ENCODE data around the gene BTRC.
A peak's percentile ranks its signal among the peaks of the same experiment; 100 is the strongest.

Gene BTRC

GRCh38 chr10:101564490-101564991 is 210.6 kb downstream of the BTRC start:
- no peak overlapping the region for H3K4me3 ChIP-seq (ENCODE audit: low read depth, low read length)

- H3K4me3 ChIP-seq (ENCODE audit: low read depth, low read length): no peak overlapping the region
Measured at GRCh38 chr10:101565370-101565900, 211.5 kb downstream of the BTRC start.

GRCh38 chr10:101565936-101566332 is 212.0 kb downstream of the BTRC start:
- H3K4me3 ChIP-seq (ENCODE audit: low read depth, low read length): no peak overlapping the region

GRCh38 chr10:101566333-101567164 is 212.6 kb downstream of the BTRC start:
- H3K4me3 ChIP-seq (ENCODE audit: low read depth, low read length): no peak overlapping the region

GRCh38 chr10:101567165-101568006 is 213.4 kb downstream of the BTRC start:
- H3K4me3 ChIP-seq (ENCODE audit: low read depth, low read length): no peak overlapping the region

- H3K4me3 ChIP-seq (ENCODE audit: low read depth, low read length): no peak overlapping the region
Measured at GRCh38 chr10:101568054-101568745, 214.2 kb downstream of the BTRC start.

GRCh38 chr10:101569323-101569621 is 215.3 kb downstream of the BTRC start:
- H3K4me3 ChIP-seq (ENCODE audit: low read depth, low read length): no peak overlapping the region

GRCh38 chr10:101569622-101570427 is 215.9 kb downstream of the BTRC start:
- peak overlapping the region; percentile 64 for H3K4me3 ChIP-seq (ENCODE audit: low read depth, low read length)

- peak overlapping the region; percentile 44 for H3K4me3 ChIP-seq (ENCODE audit: low read depth, low read length)
Measured at GRCh38 chr10:101570428-101571270, 216.7 kb downstream of the BTRC start.

- H3K4me3 ChIP-seq (ENCODE audit: low read depth, low read length): no peak overlapping the region
Measured at GRCh38 chr10:101571271-101571925, 217.4 kb downstream of the BTRC start.

- H3K4me3 ChIP-seq (ENCODE audit: low read depth, low read length): no peak overlapping the region
Measured at GRCh38 chr10:101572126-101572525, 218.2 kb downstream of the BTRC start.

GRCh38 chr10:101572785-101573184 is 218.8 kb downstream of the BTRC start:
- H3K4me3 ChIP-seq (ENCODE audit: low read depth, low read length): no peak overlapping the region

- no peak overlapping the region for H3K4me3 ChIP-seq (ENCODE audit: low read depth, low read length)
Measured at GRCh38 chr10:101573885-101574753, 220.2 kb downstream of the BTRC start.

- no peak overlapping the region for H3K4me3 ChIP-seq (ENCODE audit: low read depth, low read length)
Measured at GRCh38 chr10:101575091-101575490, 221.1 kb downstream of the BTRC start.

- H3K4me3 ChIP-seq (ENCODE audit: low read depth, low read length): no peak overlapping the region
Measured at GRCh38 chr10:101575580-101576210, 221.7 kb downstream of the BTRC start.

GRCh38 chr10:101576211-101576863 is 222.4 kb downstream of the BTRC start:
- H3K4me3 ChIP-seq (ENCODE audit: low read depth, low read length): no peak overlapping the region
